WTC11 (cell line): ENCODE data around the gene HELQ. TPM values are rescaled to one million over a fixed set of nuclear protein-coding genes. Genes with fewer than 3 reads are reported as not detected.

Experiments used
- ATAC-seq: fragments of 200-7000 bp; cut with Tn5 transposase; 2 replicates; pipeline ENCODE4 v1.10.0; 2021; ENCODE audit warnings: mild to moderate bottlenecking, moderate library complexity
- Bru-seq: library from RNA; stranded (reverse); fragments of 400-500 nt; gene quantifications from one replicate; lab custom pipeline; 2021; lab: Mats Ljungman, UMichigan
- CTCF ChIA-PET: fragments of 300-600 bp; sonication (Branson Sonifier 250); formaldehyde crosslinking; loops from one replicate; lab custom pipeline; 2021; ENCODE audit warnings: antibody characterized with exemption; lab: Charles Lee
- POLR2A ChIA-PET: fragments of 350-600 bp; sonication (Branson Sonifier 250); formaldehyde crosslinking; loops from one replicate; lab custom pipeline; 2021; ENCODE audit warnings: antibody characterized with exemption; lab: Charles Lee
- DNase-seq: peaks from one replicate; pipeline ENCODE4 v3.0.0; 2021; ENCODE audit warnings: low spot score
- H3K27ac Mint-ChIP-seq: 2 replicates; pipeline ENCODE4 v1.8.0; 2021; ENCODE audit warnings: mixed read lengths
- H3K27me3 Mint-ChIP-seq: 2 replicates; pipeline ENCODE4 v1.8.0; 2021; ENCODE audit warnings: low read depth, mild to moderate bottlenecking, moderate library complexity, mixed read lengths
- H3K36me3 Mint-ChIP-seq: 2 replicates; pipeline ENCODE4 v1.8.0; 2021; ENCODE audit warnings: mixed read lengths
- H3K4me1 Mint-ChIP-seq: 2 replicates; pipeline ENCODE4 v1.8.0; 2022; ENCODE audit warnings: mixed read lengths
- H3K4me3 Mint-ChIP-seq: 2 replicates; pipeline ENCODE4 v1.8.0; 2021; ENCODE audit warnings: mild to moderate bottlenecking, moderate library complexity, mixed read lengths
- H3K9me3 Mint-ChIP-seq: 2 replicates; pipeline ENCODE4 v1.8.0; 2021; ENCODE audit warnings: mixed read lengths
- CBFB ChIP-seq: sonication (generic); formaldehyde crosslinking; IDR thresholded peaks from 2 replicates; pipeline ENCODE4 v1.8.1; 2022; ENCODE audit warnings: mild to moderate bottlenecking, low read depth, missing genetic modification reagents
- ESRRA ChIP-seq: sonication (generic); formaldehyde crosslinking; IDR thresholded peaks from 2 replicates; pipeline ENCODE4 v1.8.1; 2022; ENCODE audit warnings: mild to moderate bottlenecking, missing genetic modification reagents, borderline replicate concordance
- ETV6 ChIP-seq: sonication (generic); formaldehyde crosslinking; IDR thresholded peaks from 2 replicates; pipeline ENCODE4 v1.8.1; 2022; ENCODE audit warnings: mild to moderate bottlenecking, missing genetic modification reagents
- FOXP1 ChIP-seq: sonication (generic); formaldehyde crosslinking; IDR thresholded peaks from 2 replicates; pipeline ENCODE4 v1.8.0; 2022; ENCODE audit warnings: missing genetic modification reagents, mild to moderate bottlenecking, moderate library complexity, borderline replicate concordance
- GABPB1 ChIP-seq: sonication (generic); formaldehyde crosslinking; IDR thresholded peaks from 2 replicates; pipeline ENCODE4 v1.8.1; 2023; ENCODE audit warnings: mild to moderate bottlenecking, missing genetic modification reagents
- NFATC4 ChIP-seq: fragments of 250-450 bp; sonication (Bioruptor Pico); IDR thresholded peaks from 2 replicates; pipeline ENCODE4 v1.9.0; 2021; ENCODE audit warnings: mild to moderate bottlenecking
- NR3C1 ChIP-seq: sonication (generic); formaldehyde crosslinking; conservative IDR thresholded peaks from 2 replicates; pipeline ENCODE4 v1.8.1; 2023; ENCODE audit warnings: low read depth, mild to moderate bottlenecking, missing genetic modification reagents
- OVOL2 ChIP-seq: fragments of 250-450 bp; sonication (Bioruptor Pico); IDR thresholded peaks from 2 replicates; pipeline ENCODE4 v1.9.0; 2021; ENCODE audit warnings: mild to moderate bottlenecking, borderline replicate concordance
- TCF7 ChIP-seq: sonication (generic); formaldehyde crosslinking; IDR thresholded peaks from 2 replicates; pipeline ENCODE4 v1.8.0; 2022; ENCODE audit warnings: mild to moderate bottlenecking, low read depth, missing genetic modification reagents, moderate library complexity
- TEAD4 ChIP-seq: sonication (generic); formaldehyde crosslinking; IDR thresholded peaks from 2 replicates; pipeline ENCODE4 v1.8.0; 2022; ENCODE audit warnings: mild to moderate bottlenecking, missing genetic modification reagents
- TP53 ChIP-seq: sonication (generic); formaldehyde crosslinking; IDR thresholded peaks from 2 replicates; pipeline ENCODE4 v1.8.1; 2023; ENCODE audit warnings: mild to moderate bottlenecking, missing genetic modification reagents
- ZNF138 ChIP-seq: sonication (generic); formaldehyde crosslinking; conservative IDR thresholded peaks from 2 replicates; pipeline ENCODE4 v1.8.1; 2022; ENCODE audit warnings: mild to moderate bottlenecking, moderate library complexity, missing genetic modification reagents
- ZNF396 ChIP-seq: fragments of 250-450 bp; sonication (Bioruptor Pico); IDR thresholded peaks from 2 replicates; pipeline ENCODE4 v1.8.0; 2021; ENCODE audit warnings: mild to moderate bottlenecking, moderate library complexity, borderline replicate concordance
- long read RNA-seq, 3 experiments: library from RNA in 1 of 3; library from capped mRNA in 1 of 3; library from polyadenylated mRNA in 1 of 3; unstranded in 2 of 3; stranded (forward) in 1 of 3; transcript quantifications; one replicate each; pipeline ENCODE4 v2.0.0, GENCODE V29; 2021
- total RNA-seq: library from RNA; stranded (reverse); gene quantifications from 3 replicates; pipeline ENCODE4 v1.2.3, GENCODE V29; 2021
- TF ChIP-seq, protein P1 (sequence below): fragments of 250-450 bp; sonication (Bioruptor Pico); IDR thresholded peaks from 2 replicates; pipeline ENCODE4 v1.8.0; 2021; ENCODE audit warnings: mild to moderate bottlenecking
- TF ChIP-seq, protein P2 (sequence below): fragments of 250-450 bp; sonication (Bioruptor Pico); IDR thresholded peaks from 2 replicates; pipeline ENCODE4 v1.9.0; 2021; ENCODE audit warnings: mild to moderate bottlenecking
- TF ChIP-seq, protein P3 (sequence below): sonication (generic); formaldehyde crosslinking; IDR thresholded peaks from 2 replicates; pipeline ENCODE4 v1.8.1; 2022; ENCODE audit warnings: mild to moderate bottlenecking, missing genetic modification reagents, moderate library complexity, borderline replicate concordance
- TF ChIP-seq, protein P4 (sequence below): fragments of 250-450 bp; sonication (Bioruptor Pico); IDR thresholded peaks from 2 replicates; pipeline ENCODE4 v1.9.0; 2021; ENCODE audit warnings: mild to moderate bottlenecking
- TF ChIP-seq, protein P5 (sequence below): sonication (generic); formaldehyde crosslinking; IDR thresholded peaks from 2 replicates; pipeline ENCODE4 v1.8.1; 2022; ENCODE audit warnings: mild to moderate bottlenecking, moderate library complexity, missing genetic modification reagents
- TF ChIP-seq, protein P6 (sequence below): sonication (generic); formaldehyde crosslinking; IDR thresholded peaks from 2 replicates; pipeline ENCODE4 v1.8.1; 2023; ENCODE audit warnings: mild to moderate bottlenecking, missing genetic modification reagents
- TF ChIP-seq, protein P7 (sequence below): sonication (generic); formaldehyde crosslinking; IDR thresholded peaks from 2 replicates; pipeline ENCODE4 v1.8.1; 2023; ENCODE audit warnings: mild to moderate bottlenecking, missing genetic modification reagents

HELQ gene, protein sequence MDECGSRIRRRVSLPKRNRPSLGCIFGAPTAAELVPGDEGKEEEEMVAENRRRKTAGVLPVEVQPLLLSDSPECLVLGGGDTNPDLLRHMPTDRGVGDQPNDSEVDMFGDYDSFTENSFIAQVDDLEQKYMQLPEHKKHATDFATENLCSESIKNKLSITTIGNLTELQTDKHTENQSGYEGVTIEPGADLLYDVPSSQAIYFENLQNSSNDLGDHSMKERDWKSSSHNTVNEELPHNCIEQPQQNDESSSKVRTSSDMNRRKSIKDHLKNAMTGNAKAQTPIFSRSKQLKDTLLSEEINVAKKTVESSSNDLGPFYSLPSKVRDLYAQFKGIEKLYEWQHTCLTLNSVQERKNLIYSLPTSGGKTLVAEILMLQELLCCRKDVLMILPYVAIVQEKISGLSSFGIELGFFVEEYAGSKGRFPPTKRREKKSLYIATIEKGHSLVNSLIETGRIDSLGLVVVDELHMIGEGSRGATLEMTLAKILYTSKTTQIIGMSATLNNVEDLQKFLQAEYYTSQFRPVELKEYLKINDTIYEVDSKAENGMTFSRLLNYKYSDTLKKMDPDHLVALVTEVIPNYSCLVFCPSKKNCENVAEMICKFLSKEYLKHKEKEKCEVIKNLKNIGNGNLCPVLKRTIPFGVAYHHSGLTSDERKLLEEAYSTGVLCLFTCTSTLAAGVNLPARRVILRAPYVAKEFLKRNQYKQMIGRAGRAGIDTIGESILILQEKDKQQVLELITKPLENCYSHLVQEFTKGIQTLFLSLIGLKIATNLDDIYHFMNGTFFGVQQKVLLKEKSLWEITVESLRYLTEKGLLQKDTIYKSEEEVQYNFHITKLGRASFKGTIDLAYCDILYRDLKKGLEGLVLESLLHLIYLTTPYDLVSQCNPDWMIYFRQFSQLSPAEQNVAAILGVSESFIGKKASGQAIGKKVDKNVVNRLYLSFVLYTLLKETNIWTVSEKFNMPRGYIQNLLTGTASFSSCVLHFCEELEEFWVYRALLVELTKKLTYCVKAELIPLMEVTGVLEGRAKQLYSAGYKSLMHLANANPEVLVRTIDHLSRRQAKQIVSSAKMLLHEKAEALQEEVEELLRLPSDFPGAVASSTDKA
- 10.1 to 12.9 TPM (median 12.4 TPM) in 3 replicates for total RNA-seq
- percentile 61 among the genes with signal in this experiment for Bru-seq, nascent RNA
- long read RNA-seq, experiment 1, transcript HELQ-202 (2 exons, 744 nt) = minor isoform, 6 of 41 reads
- long read RNA-seq, experiment 1, transcript HELQ-201 (18 exons, 3,579 nt) = major isoform, 7 of 41 reads
- long read RNA-seq, experiment 1, partial matches to known transcripts = 16 of 41 reads
- long read RNA-seq, experiment 1, other reads (novel, unspliced or antisense) = 6 of 41 reads
- long read RNA-seq, experiment 2, partial matches to known transcripts = 6 of 10 reads
- long read RNA-seq, experiment 2, other reads (novel, unspliced or antisense) = 2 of 10 reads
- long read RNA-seq, experiment 3, transcript HELQ-202 (2 exons, 744 nt) = major isoform, 8 of 28 reads
- long read RNA-seq, experiment 3, transcript HELQ-206 (2 exons, 574 nt) = minor isoform, 5 of 28 reads
- long read RNA-seq, experiment 3, partial matches to known transcripts = 13 of 28 reads
- long read RNA-seq, experiment 3, other reads (novel, unspliced or antisense) = 2 of 28 reads

DNA sequence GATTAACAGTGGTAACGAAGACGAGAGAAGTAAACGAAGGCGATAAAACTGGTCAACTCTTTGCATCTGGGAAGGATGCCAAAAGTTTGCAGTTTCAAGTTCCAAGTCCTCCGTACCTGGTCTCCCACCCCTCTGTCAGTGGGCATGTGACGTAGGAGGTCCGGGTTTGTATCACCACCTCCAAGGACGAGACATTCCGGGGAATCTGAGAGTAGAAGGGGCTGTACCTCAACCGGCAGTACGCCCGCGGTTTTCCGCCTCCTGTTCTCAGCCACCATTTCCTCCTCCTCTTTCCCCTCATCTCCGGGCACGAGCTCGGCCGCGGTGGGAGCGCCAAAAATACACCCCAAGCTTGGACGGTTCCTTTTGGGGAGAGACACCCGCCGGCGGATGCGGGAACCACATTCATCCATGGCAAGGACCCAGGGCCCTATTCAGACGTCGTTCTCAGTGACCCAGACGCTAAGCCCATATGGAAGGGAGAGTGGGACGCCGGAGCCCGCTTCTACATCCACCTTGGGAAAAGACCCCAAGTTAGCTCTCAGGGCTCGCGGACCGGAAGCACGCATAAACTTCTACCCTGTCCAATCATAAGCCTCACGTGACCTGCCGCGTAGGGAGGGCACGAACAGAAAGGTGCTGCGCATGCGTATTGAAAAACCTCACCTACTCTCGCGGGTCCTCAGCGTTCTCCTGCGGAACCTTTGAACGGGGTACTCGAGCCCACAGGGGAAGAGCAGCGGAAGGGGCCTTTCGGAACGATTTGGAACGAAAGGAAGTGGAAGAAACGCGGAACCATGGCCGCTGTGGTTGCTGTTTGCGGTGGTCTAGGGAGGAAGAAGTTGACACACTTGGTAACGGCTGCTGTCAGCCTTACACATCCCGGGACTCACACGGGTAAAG lies at the start of gene HELQ, which contains the start of gene MRPS18C:
TSS of gene HELQ (minus strand) at position 543 of the 903 bp plus-strand sequence. CDS start at position 413, 130 bp downstream.
TSS of gene MRPS18C (plus strand) at position 778 of the 903 bp plus-strand sequence. CDS start at position 798, 20 bp downstream.
- DNase-seq (peak; percentile 89), ATAC-seq (peak; percentile 97)
- ChIA-PET CTCF (interaction anchor here (0.6 to 1.2 kb wide), 4 partner anchors 93 to 345 kb away, joined by 3 to 5 read pairs (median 3); partner anchors contain the start of gene COQ2), POLR2A (interaction anchor here (1.2 kb wide), 1 partner anchor 93 kb away, joined by 6 read pairs; no protein-coding TSS in a partner anchor)
- Mint-ChIP-seq H3K36me3 (peaks cover 31% of the 10 kb centered on the region), H3K9me3 (no peaks in the 10 kb centered on the region), H3K4me3 (peak within 1 kb of the TSS; percentile 98), H3K4me1 (peaks cover 11% of the 10 kb centered on the region), H3K27ac (peak within 1 kb of the TSS; percentile 99), H3K27me3 (no peaks in the 10 kb centered on the region)
- TF ChIP-seq NR3C1 (CRISPR knock-in tag) = no peak
- no peak; the same call in 1 of the 2 replicates for TF ChIP-seq CBFB (CRISPR knock-in tag)
- TF ChIP-seq, protein P1, sequence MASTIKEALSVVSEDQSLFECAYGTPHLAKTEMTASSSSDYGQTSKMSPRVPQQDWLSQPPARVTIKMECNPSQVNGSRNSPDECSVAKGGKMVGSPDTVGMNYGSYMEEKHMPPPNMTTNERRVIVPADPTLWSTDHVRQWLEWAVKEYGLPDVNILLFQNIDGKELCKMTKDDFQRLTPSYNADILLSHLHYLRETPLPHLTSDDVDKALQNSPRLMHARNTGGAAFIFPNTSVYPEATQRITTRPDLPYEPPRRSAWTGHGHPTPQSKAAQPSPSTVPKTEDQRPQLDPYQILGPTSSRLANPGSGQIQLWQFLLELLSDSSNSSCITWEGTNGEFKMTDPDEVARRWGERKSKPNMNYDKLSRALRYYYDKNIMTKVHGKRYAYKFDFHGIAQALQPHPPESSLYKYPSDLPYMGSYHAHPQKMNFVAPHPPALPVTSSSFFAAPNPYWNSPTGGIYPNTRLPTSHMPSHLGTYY = no peak
- TF ChIP-seq, protein P2, sequence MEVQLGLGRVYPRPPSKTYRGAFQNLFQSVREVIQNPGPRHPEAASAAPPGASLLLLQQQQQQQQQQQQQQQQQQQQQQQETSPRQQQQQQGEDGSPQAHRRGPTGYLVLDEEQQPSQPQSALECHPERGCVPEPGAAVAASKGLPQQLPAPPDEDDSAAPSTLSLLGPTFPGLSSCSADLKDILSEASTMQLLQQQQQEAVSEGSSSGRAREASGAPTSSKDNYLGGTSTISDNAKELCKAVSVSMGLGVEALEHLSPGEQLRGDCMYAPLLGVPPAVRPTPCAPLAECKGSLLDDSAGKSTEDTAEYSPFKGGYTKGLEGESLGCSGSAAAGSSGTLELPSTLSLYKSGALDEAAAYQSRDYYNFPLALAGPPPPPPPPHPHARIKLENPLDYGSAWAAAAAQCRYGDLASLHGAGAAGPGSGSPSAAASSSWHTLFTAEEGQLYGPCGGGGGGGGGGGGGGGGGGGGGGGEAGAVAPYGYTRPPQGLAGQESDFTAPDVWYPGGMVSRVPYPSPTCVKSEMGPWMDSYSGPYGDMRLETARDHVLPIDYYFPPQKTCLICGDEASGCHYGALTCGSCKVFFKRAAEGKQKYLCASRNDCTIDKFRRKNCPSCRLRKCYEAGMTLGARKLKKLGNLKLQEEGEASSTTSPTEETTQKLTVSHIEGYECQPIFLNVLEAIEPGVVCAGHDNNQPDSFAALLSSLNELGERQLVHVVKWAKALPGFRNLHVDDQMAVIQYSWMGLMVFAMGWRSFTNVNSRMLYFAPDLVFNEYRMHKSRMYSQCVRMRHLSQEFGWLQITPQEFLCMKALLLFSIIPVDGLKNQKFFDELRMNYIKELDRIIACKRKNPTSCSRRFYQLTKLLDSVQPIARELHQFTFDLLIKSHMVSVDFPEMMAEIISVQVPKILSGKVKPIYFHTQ (CRISPR knock-in tag) = no peak
- TF ChIP-seq NFATC4 (CRISPR knock-in tag) = no peak
- TF ChIP-seq TP53 (CRISPR knock-in tag) = no peak
- no peak for TF ChIP-seq OVOL2 (CRISPR knock-in tag)
- TF ChIP-seq, protein P3, sequence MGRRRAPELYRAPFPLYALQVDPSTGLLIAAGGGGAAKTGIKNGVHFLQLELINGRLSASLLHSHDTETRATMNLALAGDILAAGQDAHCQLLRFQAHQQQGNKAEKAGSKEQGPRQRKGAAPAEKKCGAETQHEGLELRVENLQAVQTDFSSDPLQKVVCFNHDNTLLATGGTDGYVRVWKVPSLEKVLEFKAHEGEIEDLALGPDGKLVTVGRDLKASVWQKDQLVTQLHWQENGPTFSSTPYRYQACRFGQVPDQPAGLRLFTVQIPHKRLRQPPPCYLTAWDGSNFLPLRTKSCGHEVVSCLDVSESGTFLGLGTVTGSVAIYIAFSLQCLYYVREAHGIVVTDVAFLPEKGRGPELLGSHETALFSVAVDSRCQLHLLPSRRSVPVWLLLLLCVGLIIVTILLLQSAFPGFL = no peak
- TF ChIP-seq GABPB1 (CRISPR knock-in tag) = peak; percentile 83
- TF ChIP-seq, protein P4, sequence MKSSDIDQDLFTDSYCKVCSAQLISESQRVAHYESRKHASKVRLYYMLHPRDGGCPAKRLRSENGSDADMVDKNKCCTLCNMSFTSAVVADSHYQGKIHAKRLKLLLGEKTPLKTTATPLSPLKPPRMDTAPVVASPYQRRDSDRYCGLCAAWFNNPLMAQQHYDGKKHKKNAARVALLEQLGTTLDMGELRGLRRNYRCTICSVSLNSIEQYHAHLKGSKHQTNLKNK (CRISPR knock-in tag) = no peak
- no peak for TF ChIP-seq ZNF396 (CRISPR knock-in tag)
- TF ChIP-seq, protein P5, sequence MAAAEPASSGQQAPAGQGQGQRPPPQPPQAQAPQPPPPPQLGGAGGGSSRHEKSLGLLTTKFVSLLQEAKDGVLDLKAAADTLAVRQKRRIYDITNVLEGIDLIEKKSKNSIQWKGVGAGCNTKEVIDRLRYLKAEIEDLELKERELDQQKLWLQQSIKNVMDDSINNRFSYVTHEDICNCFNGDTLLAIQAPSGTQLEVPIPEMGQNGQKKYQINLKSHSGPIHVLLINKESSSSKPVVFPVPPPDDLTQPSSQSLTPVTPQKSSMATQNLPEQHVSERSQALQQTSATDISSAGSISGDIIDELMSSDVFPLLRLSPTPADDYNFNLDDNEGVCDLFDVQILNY (CRISPR knock-in tag) = 0 out of 2 replicates have a peak, but pooled peaks have one; percentile 63
- TF ChIP-seq ESRRA (CRISPR knock-in tag) = peak; percentile 11; the same call in 1 of the 2 replicates
- no peak for TF ChIP-seq TEAD4 (CRISPR knock-in tag)
- TF ChIP-seq, protein P6, sequence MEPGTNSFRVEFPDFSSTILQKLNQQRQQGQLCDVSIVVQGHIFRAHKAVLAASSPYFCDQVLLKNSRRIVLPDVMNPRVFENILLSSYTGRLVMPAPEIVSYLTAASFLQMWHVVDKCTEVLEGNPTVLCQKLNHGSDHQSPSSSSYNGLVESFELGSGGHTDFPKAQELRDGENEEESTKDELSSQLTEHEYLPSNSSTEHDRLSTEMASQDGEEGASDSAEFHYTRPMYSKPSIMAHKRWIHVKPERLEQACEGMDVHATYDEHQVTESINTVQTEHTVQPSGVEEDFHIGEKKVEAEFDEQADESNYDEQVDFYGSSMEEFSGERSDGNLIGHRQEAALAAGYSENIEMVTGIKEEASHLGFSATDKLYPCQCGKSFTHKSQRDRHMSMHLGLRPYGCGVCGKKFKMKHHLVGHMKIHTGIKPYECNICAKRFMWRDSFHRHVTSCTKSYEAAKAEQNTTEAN = peak; percentile 85
- TF ChIP-seq TCF7 (CRISPR knock-in tag) = no peak
- TF ChIP-seq FOXP1 (CRISPR knock-in tag) = peak; percentile 82
- peak; percentile 90 for TF ChIP-seq ETV6 (CRISPR knock-in tag)
- TF ChIP-seq, protein P7, sequence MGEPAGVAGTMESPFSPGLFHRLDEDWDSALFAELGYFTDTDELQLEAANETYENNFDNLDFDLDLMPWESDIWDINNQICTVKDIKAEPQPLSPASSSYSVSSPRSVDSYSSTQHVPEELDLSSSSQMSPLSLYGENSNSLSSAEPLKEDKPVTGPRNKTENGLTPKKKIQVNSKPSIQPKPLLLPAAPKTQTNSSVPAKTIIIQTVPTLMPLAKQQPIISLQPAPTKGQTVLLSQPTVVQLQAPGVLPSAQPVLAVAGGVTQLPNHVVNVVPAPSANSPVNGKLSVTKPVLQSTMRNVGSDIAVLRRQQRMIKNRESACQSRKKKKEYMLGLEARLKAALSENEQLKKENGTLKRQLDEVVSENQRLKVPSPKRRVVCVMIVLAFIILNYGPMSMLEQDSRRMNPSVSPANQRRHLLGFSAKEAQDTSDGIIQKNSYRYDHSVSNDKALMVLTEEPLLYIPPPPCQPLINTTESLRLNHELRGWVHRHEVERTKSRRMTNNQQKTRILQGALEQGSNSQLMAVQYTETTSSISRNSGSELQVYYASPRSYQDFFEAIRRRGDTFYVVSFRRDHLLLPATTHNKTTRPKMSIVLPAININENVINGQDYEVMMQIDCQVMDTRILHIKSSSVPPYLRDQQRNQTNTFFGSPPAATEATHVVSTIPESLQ (CRISPR knock-in tag) = no peak
- TF ChIP-seq ZNF138 (CRISPR knock-in tag) = no peak
